ENCODE measurements around the gene RNF121.
"Not testable (repeated sequence)": the region's sequence is repeated elsewhere in the genome, so short reads cannot be mapped to it uniquely, and the experiment has no call there.

The RNF121 gene

DNA sequence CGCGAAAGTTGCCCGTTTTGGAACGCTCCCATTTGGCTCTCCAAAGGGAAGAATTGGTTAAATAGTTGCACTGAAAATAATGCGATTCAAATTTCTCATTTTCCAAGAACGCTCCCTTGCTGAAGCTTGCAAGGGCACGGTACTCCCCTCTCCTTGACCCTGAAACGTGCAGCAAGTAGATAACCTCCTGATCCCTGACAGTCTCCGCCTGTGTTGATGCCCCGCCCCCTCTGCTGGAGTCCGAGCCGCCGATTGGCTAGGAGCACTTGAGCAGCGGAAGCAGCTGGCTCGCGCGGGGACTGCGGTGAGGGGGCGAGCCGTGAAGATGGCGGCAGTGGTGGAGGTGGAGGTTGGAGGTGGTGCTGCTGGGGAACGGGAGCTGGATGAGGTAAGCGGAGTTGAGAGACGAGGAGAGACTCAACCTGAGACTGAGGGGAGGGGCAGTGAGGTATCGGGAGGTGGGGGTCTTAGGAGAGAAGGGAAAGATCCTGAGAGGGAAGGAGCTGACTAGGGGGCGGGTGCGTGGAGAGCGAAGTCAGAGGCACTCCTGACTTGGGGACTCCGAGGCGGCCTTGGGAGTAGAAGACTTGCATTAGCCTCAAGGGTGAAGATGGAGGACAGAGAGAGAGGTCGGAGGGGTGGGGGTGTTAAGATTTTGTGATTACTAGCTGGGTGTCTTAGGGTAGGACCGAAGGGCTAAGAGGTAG, at the start of gene RNF121:
Gene RNF121 (plus strand): TSS at position 310 of the 707 bp plus-strand sequence. CDS start 16 bp downstream, at position 326.
- DNase-seq (ENCODE audit: low read depth in 1 of 2, low spot score in 1 of 2), result peak; percentile 94

DNA sequence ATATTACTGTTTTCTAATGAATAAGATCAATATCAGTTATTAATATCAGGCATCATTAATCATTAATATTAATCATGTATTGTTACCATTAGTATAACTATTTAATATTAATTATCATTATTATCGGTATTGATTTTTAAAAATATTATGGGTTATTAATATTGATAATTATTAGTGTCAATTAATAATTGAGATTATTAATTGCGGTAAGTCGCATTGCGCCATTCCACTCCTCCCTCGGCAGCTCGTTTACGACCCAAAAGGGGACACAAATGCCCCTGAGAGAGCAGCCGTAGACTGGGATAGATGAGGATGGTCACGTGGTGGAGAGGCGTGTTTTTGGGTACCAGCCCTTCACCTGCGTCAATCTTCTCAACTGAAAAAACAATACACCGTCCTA, 43.0 kb upstream of the RNF121 start:
- DNase-seq (ENCODE audit: low read depth in 1 of 2, low spot score in 1 of 2), result not testable (repeated sequence)

DNA sequence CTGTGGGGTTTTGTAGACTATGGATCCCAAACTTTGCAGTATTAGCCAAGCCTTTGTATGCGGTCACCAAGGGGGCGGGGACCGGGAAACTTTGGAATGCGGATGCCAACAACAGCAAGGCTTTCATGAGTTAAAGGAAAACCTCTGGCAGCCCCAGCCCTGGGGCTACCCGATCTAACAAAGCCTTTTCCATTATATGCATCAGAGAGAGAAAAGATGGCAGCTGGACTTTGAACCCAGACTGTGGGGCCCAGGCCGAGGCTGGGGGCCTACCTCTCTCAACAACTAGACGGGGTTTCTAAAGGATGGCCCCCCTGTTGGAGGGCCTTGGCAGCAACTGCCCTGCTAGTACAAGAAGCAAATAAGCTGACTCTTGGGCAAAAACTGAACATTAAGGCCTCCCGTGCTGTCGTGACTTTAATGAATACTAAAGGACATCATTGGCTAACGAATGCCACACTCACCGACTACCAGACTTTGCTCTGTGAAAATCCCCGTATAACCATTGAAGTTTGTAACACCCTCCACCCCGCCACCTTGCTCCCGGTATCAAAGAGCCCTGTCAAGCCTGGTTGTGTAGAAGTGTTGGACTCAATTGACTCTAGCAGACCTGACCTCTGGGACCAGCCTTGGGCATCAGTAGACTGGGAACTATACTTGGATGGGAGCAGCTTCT, 40.4 kb upstream of the RNF121 start:
- DNase-seq (ENCODE audit: low read depth in 1 of 2, low spot score in 1 of 2), result not testable (repeated sequence)

DNA sequence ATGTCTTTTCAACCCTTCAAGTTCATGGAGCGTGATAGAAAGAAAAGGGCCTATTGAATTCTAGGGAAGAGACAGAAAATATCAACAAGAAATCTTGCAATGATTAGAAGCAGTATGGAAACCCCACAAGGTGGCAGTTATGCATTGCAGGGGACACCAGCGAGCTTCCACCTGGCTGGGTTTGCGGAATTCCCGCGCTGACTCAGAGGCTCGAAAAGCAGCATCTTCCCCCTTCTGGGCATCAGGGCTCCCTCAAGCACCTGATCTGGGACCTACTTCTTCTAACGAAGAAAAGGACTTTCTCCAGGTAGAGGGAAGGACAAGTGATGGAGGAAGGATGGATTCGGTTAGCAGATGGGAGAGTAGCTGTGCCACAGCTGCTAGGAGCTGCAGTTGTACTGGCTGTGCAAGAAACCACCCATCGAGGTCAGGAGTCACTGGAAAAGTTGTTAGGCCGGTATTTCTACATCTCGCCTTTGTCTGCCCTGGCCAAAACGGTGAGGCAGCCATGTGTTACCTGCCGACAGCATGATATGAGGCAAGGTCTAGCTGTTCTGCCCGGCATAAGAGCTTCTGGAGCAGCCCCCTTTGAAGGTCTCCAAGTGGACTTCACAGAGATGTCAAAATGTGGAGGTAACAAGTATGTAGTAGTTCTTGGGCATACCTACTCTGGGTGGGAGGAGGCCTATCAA, 39.5 kb upstream of the RNF121 start:
- DNase-seq (ENCODE audit: low read depth in 1 of 2, low spot score in 1 of 2), result not testable (repeated sequence)

DNA sequence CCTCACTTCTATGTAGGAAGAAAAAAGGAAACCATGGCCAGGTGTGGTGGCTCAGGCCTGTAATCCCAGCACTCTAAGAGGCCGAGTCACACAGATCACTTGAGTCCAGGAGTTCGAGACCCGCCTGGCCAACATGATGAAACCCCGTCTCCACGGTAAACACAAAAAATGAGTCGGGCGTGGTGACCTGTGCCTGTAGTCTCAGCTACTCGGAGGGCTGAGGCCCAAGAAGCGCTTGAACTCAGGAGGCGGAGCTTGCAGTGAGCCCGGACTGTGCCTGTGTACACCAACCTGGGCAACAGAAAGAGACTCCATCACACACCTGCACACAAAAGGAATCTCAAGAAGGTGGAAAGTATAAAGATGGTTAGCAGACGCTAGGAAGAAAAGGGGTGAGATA, 32.9 kb upstream of the RNF121 start:
- DNase-seq (ENCODE audit: low read depth in 1 of 2, low spot score in 1 of 2), result no peak

DNA sequence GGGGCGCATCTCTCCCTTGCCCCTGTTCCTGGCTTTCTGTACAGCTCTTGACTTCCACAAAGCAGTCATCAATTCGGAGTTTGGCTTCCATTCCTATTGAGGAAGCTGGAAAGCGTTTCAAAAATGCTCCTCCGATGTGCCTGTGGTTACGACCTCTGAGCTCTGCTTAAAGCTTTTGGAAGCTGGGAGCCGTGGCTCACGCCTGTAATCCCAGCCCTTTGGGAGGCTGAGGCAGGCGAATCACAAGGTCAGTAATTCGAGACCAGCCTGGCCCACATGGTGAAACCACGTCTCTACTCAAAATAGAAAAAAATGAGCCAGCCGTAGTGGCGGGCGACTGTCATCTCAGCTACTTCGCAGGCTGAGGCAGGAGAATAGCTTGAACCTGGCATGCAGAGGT, 27.7 kb upstream of the RNF121 start:
- DNase-seq (ENCODE audit: low read depth in 1 of 2, low spot score in 1 of 2), result not testable (repeated sequence)

DNA sequence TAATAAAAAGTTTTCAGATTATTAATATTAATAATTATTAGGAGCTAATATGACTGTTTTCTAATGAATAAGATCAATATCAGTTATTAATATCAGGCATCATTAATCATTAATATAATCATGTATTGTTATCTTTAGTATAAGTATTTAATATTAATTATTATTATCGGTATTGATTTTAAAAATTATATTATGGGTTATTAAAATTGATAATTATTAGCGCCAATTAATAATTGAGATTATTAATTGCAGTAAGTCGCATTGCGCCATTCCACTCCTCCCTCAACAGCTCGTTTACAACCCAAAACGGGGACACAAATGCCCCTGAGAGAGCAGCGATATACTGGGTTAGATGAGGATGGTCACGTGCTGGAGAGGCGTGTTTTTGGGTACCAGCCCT, 20.6 kb upstream of the RNF121 start:
- no peak for DNase-seq (ENCODE audit: low read depth in 1 of 2, low spot score in 1 of 2)

DNA sequence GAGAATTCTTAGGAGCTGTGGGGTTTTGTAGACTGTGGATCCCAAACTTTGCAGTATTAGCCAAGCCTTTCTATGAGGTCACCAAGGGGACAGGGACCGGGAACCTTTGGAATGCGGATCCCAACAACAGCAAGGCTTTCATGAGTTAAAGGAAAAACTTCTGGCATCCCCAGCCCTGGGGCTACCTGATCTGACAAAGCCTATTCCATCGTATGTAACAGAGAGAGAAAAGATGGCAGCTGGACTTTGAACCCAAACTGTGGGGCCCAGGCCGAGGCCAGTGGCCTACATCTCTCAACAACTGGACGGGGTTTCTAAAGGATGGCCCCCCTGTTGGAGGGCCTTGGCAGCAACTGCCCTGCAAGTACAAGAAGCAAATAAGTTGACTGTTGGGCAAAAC, 18.1 kb upstream of the RNF121 start:
- DNase-seq (ENCODE audit: low read depth in 1 of 2, low spot score in 1 of 2), result not testable (repeated sequence)

DNA sequence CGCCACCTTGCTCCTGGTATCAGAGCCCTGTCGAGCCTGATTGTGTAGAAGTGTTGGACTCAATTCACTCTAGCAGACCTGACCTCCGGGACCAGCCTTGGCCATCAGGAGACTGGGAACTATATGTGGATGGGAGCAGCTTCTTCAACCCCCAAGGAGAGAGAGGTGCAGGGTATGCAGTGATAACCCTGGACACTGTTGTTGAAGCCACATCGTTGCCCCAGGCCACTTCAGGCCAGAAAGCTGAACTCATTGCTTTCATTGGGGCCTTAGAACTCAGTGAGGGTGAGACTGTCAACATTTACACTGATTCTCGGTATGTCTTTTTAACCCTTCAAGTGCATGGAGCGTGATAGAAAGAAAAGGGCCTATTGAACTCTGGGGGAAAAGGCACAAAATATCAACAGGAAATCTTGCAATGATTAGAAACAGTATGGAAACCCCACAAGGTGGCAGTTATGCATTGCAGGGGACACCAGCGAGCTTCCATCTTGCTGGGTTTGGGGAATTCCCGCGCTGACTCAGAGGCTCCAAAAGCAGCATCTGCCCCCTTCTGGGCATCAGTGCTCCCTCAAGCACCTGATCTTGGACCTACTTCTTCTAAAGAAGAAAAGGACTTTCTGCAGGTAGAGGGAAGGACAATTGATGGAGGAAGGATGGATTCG, 17.4 kb upstream of the RNF121 start:
- peak in 1 of 2 donors; percentile 32 for DNase-seq (ENCODE audit: low read depth in 1 of 2, low spot score in 1 of 2)

DNA sequence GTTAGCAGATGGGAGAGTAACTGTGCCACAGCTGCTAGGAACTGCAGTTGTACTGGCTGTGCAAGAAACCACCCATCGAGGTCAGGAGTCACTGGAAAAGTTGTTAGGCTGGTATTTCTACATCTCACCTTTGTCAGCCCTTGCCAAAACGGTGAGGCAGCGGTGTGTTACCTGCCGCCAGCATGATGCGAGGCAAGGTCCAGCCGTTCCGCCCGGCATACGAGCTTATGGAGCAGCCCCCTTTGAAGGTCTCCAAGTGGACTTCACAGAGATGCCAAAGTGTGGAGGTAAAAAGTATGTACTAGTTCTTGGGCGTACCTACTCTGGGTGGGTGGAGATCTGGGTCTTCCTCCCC, 16.9 kb upstream of the RNF121 start:
- not testable (repeated sequence) for DNase-seq (ENCODE audit: low read depth in 1 of 2, low spot score in 1 of 2)

DNA sequence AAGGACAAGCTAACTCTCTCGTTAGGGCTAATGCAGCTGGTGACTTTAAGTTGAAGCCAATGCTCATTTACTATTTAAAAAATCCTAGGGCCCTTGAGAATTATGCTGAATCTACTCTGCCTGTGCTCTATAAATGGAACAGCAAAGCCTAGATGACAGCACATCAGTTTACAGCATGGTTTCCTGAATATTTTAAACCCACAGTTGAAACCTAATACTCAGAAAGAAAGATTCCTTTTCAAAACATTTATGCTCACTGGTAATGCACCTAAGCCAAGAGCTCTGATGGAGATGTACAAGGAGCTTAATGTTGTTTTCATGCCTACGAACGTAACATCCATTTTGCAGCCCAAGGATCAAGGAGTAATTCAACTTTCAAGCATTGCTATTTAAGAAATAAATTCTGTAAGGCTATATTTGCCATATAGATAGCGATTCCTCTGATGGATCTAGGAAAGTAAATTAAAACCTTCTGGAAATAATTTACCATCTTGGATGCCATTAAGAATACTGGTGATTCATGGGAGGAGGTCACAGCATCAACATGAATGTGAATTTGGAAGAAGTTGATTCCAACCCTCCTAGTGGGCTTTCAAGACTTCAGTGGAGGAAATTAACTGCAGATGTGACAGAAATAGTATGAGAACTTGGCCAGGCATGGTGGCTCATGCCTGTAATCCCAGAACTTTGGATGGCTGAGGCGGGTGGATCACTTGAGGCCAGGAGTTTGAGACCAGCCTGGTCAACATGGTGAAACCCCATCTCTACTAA, 14.9 kb upstream of the RNF121 start:
- no peak for DNase-seq (ENCODE audit: low read depth in 1 of 2, low spot score in 1 of 2)

DNA sequence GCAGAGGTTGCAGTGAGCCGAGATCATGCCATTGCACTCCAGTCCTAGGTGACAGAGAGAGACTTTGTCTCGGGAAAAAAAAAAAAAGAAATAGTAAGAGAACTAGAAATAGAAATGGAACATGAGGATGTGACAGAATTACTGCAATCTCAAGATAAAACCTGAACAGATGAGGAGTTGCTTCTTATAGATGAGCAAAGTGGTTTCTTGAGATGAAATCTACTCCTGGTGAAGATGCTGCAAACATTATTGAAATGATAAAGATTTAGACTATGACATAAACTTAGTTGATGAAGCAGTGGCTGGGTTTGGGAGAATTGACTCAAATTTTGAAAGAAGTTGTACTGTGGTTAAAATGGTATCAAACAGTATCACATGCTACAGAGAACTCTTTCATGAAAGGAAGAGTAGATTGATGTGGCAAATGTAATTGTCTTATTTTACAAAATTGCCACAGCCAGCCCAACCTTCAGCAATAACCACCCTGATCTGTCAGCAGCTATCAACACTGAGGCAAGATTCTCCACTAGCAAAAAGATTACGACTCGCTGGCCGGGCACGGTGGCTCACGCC, 14.1 kb upstream of the RNF121 start:
- no peak for DNase-seq (ENCODE audit: low read depth in 1 of 2, low spot score in 1 of 2)

DNA sequence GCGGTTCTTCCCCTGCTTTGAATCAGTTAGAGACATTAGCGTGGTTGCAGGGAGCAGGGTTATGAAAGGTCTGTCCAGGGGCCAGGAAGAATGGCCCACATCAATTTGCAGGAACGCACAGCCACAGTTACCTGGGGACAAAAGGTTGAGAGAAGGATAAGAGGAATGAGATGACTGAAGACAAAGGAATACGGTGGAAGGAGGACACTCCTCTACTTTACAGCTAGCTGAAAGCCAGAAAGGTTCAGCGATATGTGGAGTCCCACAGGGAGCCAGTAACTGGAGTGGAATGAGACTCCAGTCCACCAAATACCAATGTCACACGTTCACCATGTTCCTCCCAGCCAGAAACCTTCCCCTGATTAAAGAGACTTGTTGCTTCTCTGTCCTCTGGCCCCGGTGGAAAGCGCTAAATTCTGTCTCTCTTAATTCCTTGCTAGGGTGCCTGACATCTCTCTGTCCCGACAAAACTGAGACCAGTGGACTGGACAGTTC, 11.2 kb upstream of the RNF121 start:
- no peak for DNase-seq (ENCODE audit: low read depth in 1 of 2, low spot score in 1 of 2)

DNA sequence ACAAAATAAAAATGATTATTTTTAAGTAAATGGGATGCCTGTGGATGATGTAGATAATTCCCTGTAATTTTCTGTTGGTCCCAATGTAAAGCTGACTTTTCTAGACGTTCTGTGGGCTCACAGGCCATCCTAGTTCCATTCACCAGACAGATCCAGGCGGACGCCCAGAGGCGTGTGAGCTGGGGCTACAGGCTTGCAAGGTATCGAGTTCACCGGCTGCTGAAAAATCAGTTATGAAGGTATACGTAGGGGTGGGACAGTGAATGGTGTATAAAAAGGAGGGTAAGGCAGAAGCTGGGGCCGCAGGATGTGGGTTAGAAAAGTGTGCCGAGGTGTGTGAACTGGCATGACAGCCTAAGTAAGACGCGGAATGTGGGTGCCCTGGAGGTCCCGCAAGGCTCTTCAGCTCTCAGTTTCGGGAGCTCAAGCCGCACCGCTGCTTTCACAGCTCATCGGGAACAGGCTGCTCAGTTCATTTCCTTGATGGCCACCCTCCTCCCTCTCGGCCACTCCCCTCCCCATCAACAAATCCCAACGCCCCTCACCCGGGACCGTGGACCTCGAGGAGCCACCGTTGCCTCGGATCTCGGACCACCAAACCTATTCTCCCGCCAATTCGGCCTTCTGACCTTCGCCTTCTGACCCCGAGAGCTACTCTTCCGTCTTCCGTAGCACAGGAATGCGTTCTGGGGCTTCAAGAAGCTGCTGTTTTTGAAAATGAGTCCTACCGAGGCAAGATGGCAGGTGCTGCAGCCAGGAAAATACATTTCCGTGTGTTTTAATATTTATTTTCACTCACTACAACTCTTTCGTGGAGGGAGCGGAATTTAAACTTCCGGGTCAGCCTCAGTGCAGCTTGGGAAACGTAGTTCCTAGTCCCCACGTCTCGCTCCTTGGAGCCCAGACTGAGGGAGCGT, 768 bp upstream of the RNF121 start, which contains the start of gene XNDC1N:
Gene XNDC1N (minus strand): TSS at position 775 of the 917 bp plus-strand sequence. CDS start 5,241 bp downstream, outside the sequence.
- DNase-seq (ENCODE audit: low read depth in 1 of 2, low spot score in 1 of 2), result peak in 1 of 2 donors; percentile 16

DNA sequence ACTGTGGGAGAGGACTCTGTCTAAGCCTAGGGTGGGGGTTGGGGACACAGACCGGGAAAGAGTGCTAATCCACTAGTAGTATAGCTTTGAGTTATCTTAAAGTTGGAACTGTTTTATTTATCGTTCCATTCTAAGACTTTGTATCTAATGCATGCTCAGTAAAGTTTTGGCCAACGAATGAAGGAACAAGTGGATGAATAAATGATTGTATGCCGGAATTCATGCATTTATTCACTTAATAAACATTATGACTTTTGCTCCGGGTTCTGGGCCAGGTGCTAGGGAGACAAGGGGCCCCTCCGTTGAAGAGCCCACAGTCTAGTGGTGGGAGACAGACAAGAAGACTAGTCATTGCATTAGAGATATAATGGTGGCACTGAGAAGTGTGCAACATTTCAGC, 645 bp downstream of the RNF121 start:
- DNase-seq (ENCODE audit: low read depth in 1 of 2, low spot score in 1 of 2), result no peak

DNA sequence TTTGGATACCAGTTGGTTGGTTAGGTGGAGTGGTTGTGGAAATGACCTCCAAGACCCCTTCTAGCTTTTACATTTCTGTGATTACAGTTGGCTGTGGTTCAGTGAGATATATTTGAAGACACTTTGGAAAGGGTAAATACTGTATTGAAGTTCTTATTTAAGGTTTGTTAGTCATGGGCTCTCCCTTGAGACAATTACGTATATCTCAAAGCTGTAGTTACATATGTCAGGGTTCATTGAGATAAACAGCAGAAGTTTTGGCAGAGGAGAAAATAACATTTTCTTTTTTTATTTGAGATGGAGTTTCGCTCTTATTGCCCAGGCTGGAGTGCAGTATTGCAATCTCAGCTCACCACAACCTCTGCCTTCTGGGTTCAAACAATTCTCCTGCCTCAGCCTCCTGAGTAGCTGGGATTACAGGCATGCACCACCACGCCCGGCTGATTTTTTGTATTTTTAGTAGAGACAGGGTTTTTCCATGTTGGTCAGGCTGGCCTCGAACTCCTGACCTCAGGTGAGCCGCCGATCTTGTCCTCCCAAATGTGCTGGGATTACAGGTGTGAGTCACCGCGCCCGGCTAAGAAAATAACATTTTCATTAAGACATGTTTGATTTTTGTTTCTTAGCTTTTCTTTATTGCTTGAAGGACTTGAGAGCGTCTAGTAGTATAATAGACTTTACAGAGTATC, 1.9 kb downstream of the RNF121 start:
- DNase-seq (ENCODE audit: low read depth in 1 of 2, low spot score in 1 of 2), result no peak

DNA sequence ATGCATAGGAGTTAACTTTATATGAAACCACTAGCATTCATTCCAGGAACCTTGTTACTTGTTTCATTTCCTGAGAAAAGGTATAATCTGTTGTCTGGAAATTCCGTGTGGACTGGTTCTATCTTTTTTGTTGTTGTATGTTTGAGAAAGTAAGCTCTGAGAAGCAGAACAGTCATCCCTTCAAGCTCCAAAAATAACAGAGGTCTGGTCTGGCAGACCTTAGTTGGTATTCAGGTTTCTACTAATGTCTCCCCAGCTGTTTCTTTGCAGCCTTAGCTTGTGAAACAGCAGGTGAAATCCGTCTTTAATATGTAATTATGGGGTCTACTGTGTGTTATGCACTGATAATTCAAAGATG, 2.4 kb downstream of the RNF121 start:
- DNase-seq (ENCODE audit: low read depth in 1 of 2, low spot score in 1 of 2), result no peak

DNA sequence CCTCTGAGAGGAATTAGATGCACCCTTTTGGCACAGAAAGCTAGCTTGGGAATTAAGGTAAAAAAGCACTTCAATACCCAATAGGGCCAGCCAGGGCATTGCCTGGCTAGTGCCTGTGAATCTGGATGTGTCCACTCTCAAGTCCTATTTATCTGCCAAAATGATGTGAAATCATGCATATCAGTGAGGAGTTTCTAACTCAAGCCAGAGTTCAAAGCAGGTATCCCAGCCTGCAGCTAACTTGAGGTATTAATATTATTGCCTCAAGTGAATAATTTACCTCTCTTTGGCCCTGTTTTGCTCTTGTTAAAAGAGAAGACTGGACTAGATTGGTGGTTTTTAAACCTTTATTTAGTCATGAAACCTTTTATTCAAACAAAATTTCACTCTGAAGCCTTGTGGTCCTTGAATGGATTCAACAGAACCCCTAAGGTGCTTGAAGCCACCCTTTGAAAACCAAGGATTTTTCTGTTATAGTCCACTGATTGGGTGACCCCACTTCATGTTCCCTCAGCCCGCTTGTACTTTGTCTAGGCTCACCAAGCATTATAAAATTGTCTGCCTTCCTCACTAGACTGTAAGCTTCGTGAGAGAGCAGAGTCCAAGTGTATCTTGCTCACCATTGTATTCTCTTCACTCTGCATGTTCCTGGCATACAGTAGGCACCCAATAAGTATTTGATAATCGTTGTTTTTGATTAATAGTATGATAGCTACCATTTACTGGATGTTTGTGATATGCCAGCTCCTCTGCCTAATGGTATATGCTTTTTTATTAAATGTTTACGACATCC, 4.5 kb downstream of the RNF121 start:
- no peak for DNase-seq (ENCODE audit: low read depth in 1 of 2, low spot score in 1 of 2)
